SIG-M5 (cell line): ENCODE data around the gene CENPB.
"Not testable (repeated sequence)": the region's sequence is repeated elsewhere in the genome, so short reads cannot be mapped to it uniquely, and the experiment has no call there.

Experiments
- DNase-seq: peaks from one replicate; lab custom pipeline; 2025; lab: John Stamatoyannopoulos, UW

Gene CENPB

DNA sequence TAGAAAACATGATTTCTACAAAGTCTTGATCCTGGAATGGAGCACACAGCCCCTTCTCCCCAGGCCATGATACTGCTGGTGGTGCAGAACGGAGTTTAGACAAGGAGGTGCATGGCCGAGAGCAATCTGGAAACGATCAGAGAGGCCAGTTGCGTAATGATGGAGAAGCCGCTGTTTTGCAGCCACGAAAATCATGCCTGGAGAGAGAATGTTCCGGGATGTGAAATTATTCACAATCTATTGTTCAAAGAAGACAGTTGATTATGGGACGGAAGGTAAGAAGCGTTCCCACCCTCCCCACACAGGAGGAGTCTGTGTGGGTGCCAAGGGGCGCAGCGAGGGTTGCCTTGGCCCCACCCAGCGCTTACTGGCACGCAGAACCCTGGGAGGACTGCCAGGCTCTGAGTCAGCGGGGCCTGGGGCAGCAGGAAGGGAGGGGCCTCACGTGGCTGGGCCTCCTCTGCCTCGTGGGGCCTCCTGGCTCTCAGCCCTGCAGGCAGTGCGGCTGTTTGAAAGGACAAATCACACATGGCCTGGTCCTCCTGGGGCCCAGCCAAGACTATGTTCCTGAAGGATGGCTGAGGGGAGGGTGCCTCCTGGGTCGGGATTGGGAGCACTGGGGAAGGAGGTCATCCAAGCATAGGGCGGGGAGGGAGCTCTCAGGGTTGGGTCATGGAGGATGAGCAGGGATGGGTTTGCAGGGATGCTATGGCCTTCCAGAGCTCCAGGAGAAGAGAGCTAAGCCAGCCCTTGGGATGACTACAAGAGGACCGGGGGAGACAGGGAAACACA lies 25.1 kb upstream of the CENPB start:
- DNase-seq, result peak; percentile 54

DNA sequence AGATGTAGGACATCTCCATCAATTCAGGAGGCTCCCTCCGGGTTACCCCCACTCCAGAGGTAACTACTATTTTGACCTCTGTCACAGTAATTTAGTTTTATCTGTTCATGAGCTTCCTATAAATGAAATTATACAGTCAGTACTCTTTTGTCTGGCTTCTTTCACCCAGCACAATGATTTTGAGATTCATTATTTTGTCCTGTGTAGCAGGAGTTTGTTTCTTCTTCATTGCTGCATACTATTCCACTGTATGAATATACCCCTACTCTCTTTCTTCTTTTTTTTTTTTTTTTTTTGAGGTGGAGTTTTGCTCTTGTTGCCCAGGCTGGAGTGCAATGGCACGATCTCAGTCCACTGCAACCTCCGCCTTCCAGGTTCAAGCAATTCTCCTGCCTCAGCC lies 22.0 kb upstream of the CENPB start:
- no peak for DNase-seq

GRCh38 chr20:3804781-3805180 lies 18.2 kb upstream of the CENPB start:
- no peak for DNase-seq

- no peak for DNase-seq
Observed at GRCh38 chr20:3804254-3804751, 17.8 kb upstream of the CENPB start.

GRCh38 chr20:3803854-3804253 lies 17.3 kb upstream of the CENPB start:
- no peak for DNase-seq

DNA sequence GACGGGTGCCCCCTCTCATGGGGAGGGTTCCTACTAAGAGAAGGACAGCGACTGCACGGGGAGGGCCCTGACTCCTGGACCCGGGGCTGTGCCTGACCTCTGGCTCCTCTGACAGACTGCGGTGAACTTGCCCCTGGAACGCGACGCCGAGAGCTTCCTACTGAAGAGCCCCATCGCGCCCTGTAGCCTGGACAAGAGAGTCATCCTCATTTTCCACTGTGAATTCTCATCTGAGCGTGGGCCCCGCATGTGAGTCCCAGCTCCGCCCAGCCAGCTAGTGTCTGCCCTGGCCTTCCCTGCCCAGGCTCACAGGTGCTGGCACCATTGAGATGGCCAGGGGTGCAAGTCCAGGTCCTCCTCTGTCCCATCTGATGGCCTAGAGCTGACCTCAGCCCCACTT lies 16.7 kb upstream of the CENPB start:
- no peak for DNase-seq

- DNase-seq, result no peak
Observed at GRCh38 chr20:3802524-3803239, 16.1 kb upstream of the CENPB start.

DNA sequence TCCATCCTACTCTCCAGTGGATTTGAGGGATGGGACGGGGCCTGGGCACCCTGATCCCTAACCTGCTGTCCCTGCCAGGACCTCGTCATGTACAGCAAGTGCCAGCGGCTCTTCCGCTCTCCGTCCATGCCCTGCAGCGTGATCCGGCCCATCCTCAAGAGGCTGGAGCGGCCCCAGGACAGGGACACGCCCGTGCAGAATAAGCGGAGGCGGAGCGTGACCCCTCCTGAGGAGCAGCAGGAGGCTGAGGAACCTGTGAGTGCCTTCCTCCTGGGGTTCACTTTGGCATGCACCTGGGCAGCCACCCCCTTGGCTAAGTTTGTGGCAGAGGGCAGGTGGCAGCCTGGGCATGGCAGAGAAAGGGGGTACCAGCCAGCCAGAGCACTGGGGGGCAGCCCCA lies 15.3 kb upstream of the CENPB start:
- no peak for DNase-seq

DNA sequence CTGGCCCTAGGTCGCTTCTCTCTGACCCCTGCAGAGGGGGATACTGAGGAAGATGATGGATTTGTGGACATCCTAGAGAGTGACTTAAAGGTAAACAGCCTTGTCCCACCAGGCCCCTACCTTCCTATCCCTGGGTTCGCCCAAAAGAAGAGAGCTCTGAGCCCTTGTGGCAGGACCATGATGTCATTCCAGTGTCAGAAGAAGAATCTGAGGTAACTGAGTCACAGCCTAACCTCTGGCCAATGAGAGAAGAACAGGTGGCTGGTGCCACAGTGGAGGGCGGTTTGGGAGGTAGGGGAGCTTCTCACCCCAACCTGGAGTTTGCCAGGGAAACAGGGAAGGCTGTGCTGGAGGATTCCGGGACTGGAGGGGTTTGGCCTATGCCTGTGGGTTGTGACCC lies 14.8 kb upstream of the CENPB start:
- DNase-seq, result no peak

- DNase-seq, result no peak
Observed at GRCh38 chr20:3800878-3801260, 14.3 kb upstream of the CENPB start.

DNA sequence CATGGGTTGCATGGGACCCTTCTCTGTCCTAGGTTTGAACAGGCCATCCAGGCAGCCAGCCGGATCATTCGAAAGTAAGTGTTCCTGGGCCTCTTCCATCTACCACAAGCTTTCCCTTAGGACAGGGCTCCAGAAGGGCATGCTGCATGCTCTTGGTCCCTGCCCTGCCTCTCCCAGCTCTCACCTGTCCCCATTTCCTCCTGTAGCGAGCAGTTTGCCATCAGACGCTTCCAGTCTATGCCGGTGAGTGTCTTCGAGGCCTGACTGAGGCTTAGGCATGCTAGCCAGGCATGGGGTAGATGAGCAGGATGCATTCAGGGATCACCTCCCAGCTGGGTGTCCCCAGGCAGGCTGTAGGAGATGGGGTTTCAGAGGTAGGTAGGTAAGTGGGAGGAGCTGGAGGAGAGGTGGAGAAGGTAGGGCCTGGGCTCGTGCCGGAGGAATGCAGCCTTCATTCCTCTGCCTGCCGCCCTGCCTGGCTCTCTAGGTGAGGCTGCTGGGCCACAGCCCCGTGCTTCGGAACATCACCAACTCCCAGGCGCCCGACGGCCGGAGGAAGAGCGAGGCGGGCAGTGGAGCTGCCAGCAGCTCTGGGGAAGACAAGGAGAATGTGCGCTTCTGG lies 13.8 kb upstream of the CENPB start:
- no peak for DNase-seq

- no peak for DNase-seq
Observed at GRCh38 chr20:3798908-3799248, 12.3 kb upstream of the CENPB start.

DNA sequence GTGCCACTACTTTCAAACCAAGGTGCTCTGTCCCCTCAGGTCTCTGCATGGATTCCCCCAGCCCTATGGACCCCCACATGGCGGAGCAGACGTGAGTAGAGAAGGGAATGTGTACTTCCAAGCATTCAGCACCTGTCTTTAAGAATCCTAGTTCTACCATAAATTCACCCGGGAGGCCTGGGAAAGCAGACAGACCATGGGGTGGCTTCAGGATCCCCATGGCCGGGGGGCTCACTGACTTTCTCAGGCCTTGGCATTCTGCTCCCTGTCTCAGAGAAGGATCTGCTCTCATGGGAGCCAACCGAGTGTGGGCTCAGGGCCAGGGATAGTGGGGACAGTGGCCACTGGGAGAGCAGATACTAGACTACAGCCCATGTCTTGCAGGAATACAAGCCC lies 11.8 kb upstream of the CENPB start:
- no peak for DNase-seq

DNA sequence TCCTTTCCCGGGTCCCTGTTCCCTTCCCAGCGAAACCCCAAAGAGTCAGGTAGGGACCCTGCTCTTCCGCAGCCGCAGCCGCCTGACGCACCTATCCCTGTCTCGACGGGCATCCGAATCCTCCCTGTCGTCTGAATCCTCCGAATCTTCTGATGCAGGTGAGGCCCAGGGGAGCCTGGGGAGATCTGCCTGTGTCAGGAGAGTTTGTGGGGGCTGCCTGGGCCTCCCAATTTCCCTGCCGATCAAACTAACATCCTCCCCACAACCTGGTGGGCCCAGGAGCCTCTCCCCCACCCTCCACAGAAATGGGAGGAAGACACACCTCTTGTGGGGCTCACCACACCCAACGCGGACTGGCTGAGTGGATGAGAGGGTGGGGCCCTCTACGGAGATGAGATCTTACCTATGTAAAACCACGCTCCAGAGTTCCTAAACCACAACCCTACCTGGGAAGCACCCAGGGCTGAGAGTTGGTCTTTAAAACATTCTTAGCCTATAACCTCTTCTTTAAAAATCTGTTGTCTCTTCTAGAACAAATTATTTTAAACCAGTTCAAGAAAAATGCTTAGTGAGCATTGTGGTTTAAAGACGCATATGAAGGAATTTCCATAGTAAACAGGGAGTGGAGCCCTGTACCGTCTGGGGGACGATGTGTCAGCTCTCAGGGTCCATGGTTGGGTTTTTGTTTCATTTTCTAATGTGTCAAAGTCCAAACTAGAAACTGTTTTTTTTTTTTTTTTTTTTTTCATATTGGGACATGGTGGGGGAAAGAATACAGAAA lies 11.2 kb upstream of the CENPB start:
- no peak for DNase-seq

GRCh38 chr20:3797226-3797545 lies 10.6 kb upstream of the CENPB start:
- DNase-seq, result no peak

GRCh38 chr20:3796477-3797225 lies 10.1 kb upstream of the CENPB start:
- DNase-seq, result no peak

- DNase-seq, result peak; percentile 67
Observed at GRCh38 chr20:3795511-3796468, 9.2 kb upstream of the CENPB start, which contains the start of gene CDC25B. Gene CDC25B, plus strand, starts transcription at chr20:3796310. Its CDS starts 222 bp downstream, at chr20:3796532.

DNA sequence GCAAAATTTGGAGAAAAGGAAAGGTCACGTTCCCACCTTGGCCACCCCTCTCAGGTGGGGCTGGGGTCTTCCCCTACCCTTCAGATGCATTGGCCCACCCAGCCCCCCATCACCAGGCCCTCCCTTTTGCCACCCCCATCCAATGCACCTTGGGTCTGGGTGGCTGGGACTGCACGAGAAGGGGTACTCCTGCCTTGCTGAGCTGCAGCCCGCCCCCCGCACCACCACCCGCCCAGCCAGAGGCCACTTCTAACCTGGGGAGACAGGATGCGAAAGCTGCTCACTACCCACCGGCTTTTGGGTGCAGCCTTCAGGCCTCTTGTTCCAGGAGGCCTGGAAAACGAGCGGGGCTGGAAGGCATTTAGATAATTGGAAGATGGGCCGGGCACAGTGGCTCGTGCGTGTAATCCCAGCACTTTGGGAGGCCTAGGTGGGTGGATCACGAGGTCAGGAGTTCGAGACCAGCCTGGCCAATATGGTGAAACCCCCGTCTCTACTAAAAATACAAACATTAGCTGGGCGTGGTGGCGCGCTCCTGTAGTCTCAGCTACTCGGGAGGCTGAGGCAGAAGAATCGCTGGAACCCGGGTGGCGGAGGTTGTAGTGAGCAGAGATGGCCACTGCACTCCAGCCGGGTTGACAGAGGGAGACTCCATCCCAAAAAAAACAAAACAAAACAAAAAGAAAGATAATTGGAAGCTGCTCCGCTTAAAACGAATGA lies 8.3 kb upstream of the CENPB start:
- no peak for DNase-seq

DNA sequence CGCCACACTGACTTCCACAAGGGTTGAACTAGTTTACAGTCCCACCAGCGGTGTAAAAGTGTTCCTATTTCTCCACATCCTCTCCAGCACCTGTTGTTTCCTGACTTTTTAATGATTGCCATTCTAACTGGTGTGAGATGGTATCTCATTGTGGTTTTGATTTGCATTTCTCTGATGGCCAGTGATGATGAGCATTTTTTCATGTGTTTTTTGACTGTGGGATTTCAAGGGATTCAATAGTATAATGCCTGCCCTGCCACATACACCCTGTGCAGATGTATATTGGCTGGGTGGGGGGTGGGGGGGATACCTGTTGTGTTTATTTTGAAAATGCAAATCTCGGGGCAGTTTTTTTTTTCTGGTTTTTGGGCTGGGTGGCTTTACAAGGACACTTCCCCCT lies 7.6 kb upstream of the CENPB start:
- DNase-seq, result not testable (repeated sequence)

- DNase-seq, result not testable (repeated sequence)
Observed at GRCh38 chr20:3789201-3789600, 2.7 kb upstream of the CENPB start.
